GM21529 (cell line): Measurements from ENCODE around the gene MYO19.
"Not testable (repeated sequence)": the region's sequence is repeated elsewhere in the genome, so short reads cannot be mapped to it uniquely, and the experiment has no call there.

Experiments used
- ATAC-seq: cut with Tn5 transposase; IDR thresholded peaks from one replicate; pipeline ENCODE4 v1.9.1; 2021; ENCODE audit not compliant: unreplicated experiment

The MYO19 gene

GRCh38 chr17:36468903-36469635 lies 65.6 kb downstream of the MYO19 start:
- ATAC-seq, result no peak

- no peak for ATAC-seq
Observed at GRCh38 chr17:36464765-36465088, 69.9 kb downstream of the MYO19 start.

- no peak for ATAC-seq
Observed at GRCh38 chr17:36463916-36464764, 70.5 kb downstream of the MYO19 start.

- no peak for ATAC-seq
Observed at GRCh38 chr17:36461330-36462110, 73.1 kb downstream of the MYO19 start.

GRCh38 chr17:36460265-36460937 lies 74.3 kb downstream of the MYO19 start:
- no peak for ATAC-seq

- no peak for ATAC-seq
Observed at GRCh38 chr17:36459601-36460000, 75.1 kb downstream of the MYO19 start.

- no peak for ATAC-seq
Observed at GRCh38 chr17:36459045-36459444, 75.6 kb downstream of the MYO19 start.

- ATAC-seq, result not testable (repeated sequence)
Observed at GRCh38 chr17:36457701-36458100, 77.0 kb downstream of the MYO19 start.

GRCh38 chr17:36452888-36453287 lies 81.8 kb downstream of the MYO19 start:
- not testable (repeated sequence) for ATAC-seq

- ATAC-seq, result not testable (repeated sequence)
Observed at GRCh38 chr17:36449997-36450396, 84.7 kb downstream of the MYO19 start.
